ENCODE data around the gene FCRL5.

GRCh38 chr1:157487096-157487495 is 65.2 kb downstream of the FCRL5 start:
- TF ChIP-seq ARNTL (CRISPR knock-in tag; IDR thresholded peaks at IDR 0.05; ENCODE audit: borderline replicate concordance, low read depth) (no peak), SNAI2 (CRISPR knock-in tag; IDR thresholded peaks at IDR 0.05) (no peak), TOX (CRISPR knock-in tag; IDR thresholded peaks at IDR 0.05; ENCODE audit: borderline replicate concordance) (no peak), ZFP30 (CRISPR knock-in tag; IDR thresholded peaks at IDR 0.05) (no peak), RARB (CRISPR knock-in tag; IDR thresholded peaks at IDR 0.05) (no peak), ISL1 (CRISPR knock-in tag; IDR thresholded peaks at IDR 0.05) (no peak), GLIS3 (CRISPR knock-in tag; IDR thresholded peaks at IDR 0.05) (no peak)
- TF ChIP-seq, protein P1, sequence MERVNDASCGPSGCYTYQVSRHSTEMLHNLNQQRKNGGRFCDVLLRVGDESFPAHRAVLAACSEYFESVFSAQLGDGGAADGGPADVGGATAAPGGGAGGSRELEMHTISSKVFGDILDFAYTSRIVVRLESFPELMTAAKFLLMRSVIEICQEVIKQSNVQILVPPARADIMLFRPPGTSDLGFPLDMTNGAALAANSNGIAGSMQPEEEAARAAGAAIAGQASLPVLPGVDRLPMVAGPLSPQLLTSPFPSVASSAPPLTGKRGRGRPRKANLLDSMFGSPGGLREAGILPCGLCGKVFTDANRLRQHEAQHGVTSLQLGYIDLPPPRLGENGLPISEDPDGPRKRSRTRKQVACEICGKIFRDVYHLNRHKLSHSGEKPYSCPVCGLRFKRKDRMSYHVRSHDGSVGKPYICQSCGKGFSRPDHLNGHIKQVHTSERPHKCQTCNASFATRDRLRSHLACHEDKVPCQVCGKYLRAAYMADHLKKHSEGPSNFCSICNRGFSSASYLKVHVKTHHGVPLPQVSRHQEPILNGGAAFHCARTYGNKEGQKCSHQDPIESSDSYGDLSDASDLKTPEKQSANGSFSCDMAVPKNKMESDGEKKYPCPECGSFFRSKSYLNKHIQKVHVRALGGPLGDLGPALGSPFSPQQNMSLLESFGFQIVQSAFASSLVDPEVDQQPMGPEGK (CRISPR knock-in tag; IDR thresholded peaks at IDR 0.05; ENCODE audit: borderline replicate concordance), result no peak
- TF ChIP-seq, protein P2, sequence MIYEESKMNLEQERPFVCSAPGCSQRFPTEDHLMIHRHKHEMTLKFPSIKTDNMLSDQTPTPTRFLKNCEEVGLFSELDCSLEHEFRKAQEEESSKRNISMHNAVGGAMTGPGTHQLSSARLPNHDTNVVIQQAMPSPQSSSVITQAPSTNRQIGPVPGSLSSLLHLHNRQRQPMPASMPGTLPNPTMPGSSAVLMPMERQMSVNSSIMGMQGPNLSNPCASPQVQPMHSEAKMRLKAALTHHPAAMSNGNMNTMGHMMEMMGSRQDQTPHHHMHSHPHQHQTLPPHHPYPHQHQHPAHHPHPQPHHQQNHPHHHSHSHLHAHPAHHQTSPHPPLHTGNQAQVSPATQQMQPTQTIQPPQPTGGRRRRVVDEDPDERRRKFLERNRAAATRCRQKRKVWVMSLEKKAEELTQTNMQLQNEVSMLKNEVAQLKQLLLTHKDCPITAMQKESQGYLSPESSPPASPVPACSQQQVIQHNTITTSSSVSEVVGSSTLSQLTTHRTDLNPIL (CRISPR knock-in tag; IDR thresholded peaks at IDR 0.05; ENCODE audit: low read depth), result no peak
- TF ChIP-seq, protein P3, sequence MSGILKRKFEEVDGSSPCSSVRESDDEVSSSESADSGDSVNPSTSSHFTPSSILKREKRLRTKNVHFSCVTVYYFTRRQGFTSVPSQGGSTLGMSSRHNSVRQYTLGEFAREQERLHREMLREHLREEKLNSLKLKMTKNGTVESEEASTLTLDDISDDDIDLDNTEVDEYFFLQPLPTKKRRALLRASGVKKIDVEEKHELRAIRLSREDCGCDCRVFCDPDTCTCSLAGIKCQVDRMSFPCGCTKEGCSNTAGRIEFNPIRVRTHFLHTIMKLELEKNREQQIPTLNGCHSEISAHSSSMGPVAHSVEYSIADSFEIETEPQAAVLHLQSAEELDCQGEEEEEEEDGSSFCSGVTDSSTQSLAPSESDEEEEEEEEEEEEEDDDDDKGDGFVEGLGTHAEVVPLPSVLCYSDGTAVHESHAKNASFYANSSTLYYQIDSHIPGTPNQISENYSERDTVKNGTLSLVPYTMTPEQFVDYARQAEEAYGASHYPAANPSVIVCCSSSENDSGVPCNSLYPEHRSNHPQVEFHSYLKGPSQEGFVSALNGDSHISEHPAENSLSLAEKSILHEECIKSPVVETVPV (CRISPR knock-in tag; IDR thresholded peaks at IDR 0.05), result no peak
